WTC11 (cell line): ENCODE data around the gene TMEM212. TPM values are rescaled to one million over a fixed set of nuclear protein-coding genes. Genes with fewer than 3 reads are reported as not detected.

Experiments used
- ATAC-seq: fragments of 200-7000 bp; cut with Tn5 transposase; 2 replicates; pipeline ENCODE4 v1.10.0; 2021; ENCODE audit warnings: mild to moderate bottlenecking, moderate library complexity
- CTCF ChIA-PET: fragments of 300-600 bp; sonication (Branson Sonifier 250); formaldehyde crosslinking; loops from one replicate; lab custom pipeline; 2021; ENCODE audit warnings: antibody characterized with exemption; lab: Charles Lee
- POLR2A ChIA-PET: fragments of 350-600 bp; sonication (Branson Sonifier 250); formaldehyde crosslinking; loops from one replicate; lab custom pipeline; 2021; ENCODE audit warnings: antibody characterized with exemption; lab: Charles Lee
- DNase-seq: peaks from one replicate; pipeline ENCODE4 v3.0.0; 2021; ENCODE audit warnings: low spot score
- H3K27ac Mint-ChIP-seq: 2 replicates; pipeline ENCODE4 v1.8.0; 2021; ENCODE audit warnings: mixed read lengths
- H3K27me3 Mint-ChIP-seq: 2 replicates; pipeline ENCODE4 v1.8.0; 2021; ENCODE audit warnings: low read depth, mild to moderate bottlenecking, moderate library complexity, mixed read lengths
- H3K36me3 Mint-ChIP-seq: 2 replicates; pipeline ENCODE4 v1.8.0; 2021; ENCODE audit warnings: mixed read lengths
- H3K4me1 Mint-ChIP-seq: 2 replicates; pipeline ENCODE4 v1.8.0; 2022; ENCODE audit warnings: mixed read lengths
- H3K4me3 Mint-ChIP-seq: 2 replicates; pipeline ENCODE4 v1.8.0; 2021; ENCODE audit warnings: mild to moderate bottlenecking, moderate library complexity, mixed read lengths
- H3K9me3 Mint-ChIP-seq: 2 replicates; pipeline ENCODE4 v1.8.0; 2021; ENCODE audit warnings: mixed read lengths
- AFF4 ChIP-seq: sonication (generic); formaldehyde crosslinking; IDR thresholded peaks from 2 replicates; pipeline ENCODE4 v1.8.1; 2023; ENCODE audit warnings: mild to moderate bottlenecking, missing genetic modification reagents, borderline replicate concordance
- CDX4 ChIP-seq: fragments of 250-450 bp; sonication (Bioruptor Pico); IDR thresholded peaks from 2 replicates; pipeline ENCODE4 v1.9.0; 2021; ENCODE audit warnings: moderate library complexity, mild to moderate bottlenecking, inconsistent platforms, borderline replicate concordance
- EMX1 ChIP-seq: fragments of 250-450 bp; sonication (Bioruptor Pico); IDR thresholded peaks from 2 replicates; pipeline ENCODE4 v1.8.0; 2021; ENCODE audit warnings: mild to moderate bottlenecking
- IRF1 ChIP-seq: sonication (generic); formaldehyde crosslinking; IDR thresholded peaks from 2 replicates; pipeline ENCODE4 v1.8.0; 2023; ENCODE audit warnings: missing genetic modification reagents
- NFATC4 ChIP-seq: fragments of 250-450 bp; sonication (Bioruptor Pico); IDR thresholded peaks from 2 replicates; pipeline ENCODE4 v1.9.0; 2021; ENCODE audit warnings: mild to moderate bottlenecking
- NFYB ChIP-seq: sonication (generic); formaldehyde crosslinking; conservative IDR thresholded peaks from 2 replicates; pipeline ENCODE4 v1.8.0; 2022; ENCODE audit warnings: low read depth, missing genetic modification reagents
- NR2C2 ChIP-seq: sonication (generic); formaldehyde crosslinking; IDR thresholded peaks from 2 replicates; pipeline ENCODE4 v1.8.0; 2022; ENCODE audit warnings: mild to moderate bottlenecking, missing genetic modification reagents
- RELA ChIP-seq: sonication (generic); formaldehyde crosslinking; IDR thresholded peaks from 2 replicates; pipeline ENCODE4 v1.8.1; 2022; ENCODE audit warnings: missing genetic modification reagents, mild to moderate bottlenecking, borderline replicate concordance
- SP1 ChIP-seq: sonication (generic); formaldehyde crosslinking; conservative IDR thresholded peaks from 2 replicates; pipeline ENCODE4 v1.8.1; 2022; ENCODE audit warnings: missing genetic modification reagents
- TCF7 ChIP-seq: sonication (generic); formaldehyde crosslinking; IDR thresholded peaks from 2 replicates; pipeline ENCODE4 v1.8.0; 2022; ENCODE audit warnings: mild to moderate bottlenecking, low read depth, missing genetic modification reagents, moderate library complexity
- ZNF219 ChIP-seq: sonication (generic); formaldehyde crosslinking; IDR thresholded peaks from 2 replicates; pipeline ENCODE4 v1.8.0; 2023; ENCODE audit warnings: missing genetic modification reagents, mild to moderate bottlenecking, borderline replicate concordance
- ZNF232 ChIP-seq: sonication (generic); formaldehyde crosslinking; IDR thresholded peaks from 2 replicates; pipeline ENCODE4 v1.8.0; 2022; ENCODE audit warnings: mild to moderate bottlenecking, missing genetic modification reagents
- ZNF281 ChIP-seq: sonication (generic); formaldehyde crosslinking; IDR thresholded peaks from 2 replicates; pipeline ENCODE4 v1.8.0; 2023; ENCODE audit warnings: mild to moderate bottlenecking, missing genetic modification reagents
- ZNF396 ChIP-seq: fragments of 250-450 bp; sonication (Bioruptor Pico); IDR thresholded peaks from 2 replicates; pipeline ENCODE4 v1.8.0; 2021; ENCODE audit warnings: mild to moderate bottlenecking, moderate library complexity, borderline replicate concordance
- ZNF423 ChIP-seq: fragments of 250-450 bp; sonication (Bioruptor Pico); IDR thresholded peaks from 2 replicates; pipeline ENCODE4 v2.1.2; 2022; ENCODE audit warnings: mild to moderate bottlenecking, moderate library complexity
- ZNF671 ChIP-seq: fragments of 250-450 bp; sonication (Bioruptor Pico); IDR thresholded peaks from 2 replicates; pipeline ENCODE4 v1.8.0; 2021; ENCODE audit warnings: mild to moderate bottlenecking
- total RNA-seq: library from RNA; stranded (reverse); gene quantifications from 3 replicates; pipeline ENCODE4 v1.2.3, GENCODE V29; 2021
- TF ChIP-seq, protein P1 (sequence below): sonication (generic); formaldehyde crosslinking; IDR thresholded peaks from 2 replicates; pipeline ENCODE4 v1.8.1; 2023; ENCODE audit warnings: mild to moderate bottlenecking, missing genetic modification reagents, moderate library complexity
- TF ChIP-seq, protein P2 (sequence below): sonication (generic); formaldehyde crosslinking; IDR thresholded peaks from 2 replicates; pipeline ENCODE4 v1.8.0; 2022; ENCODE audit warnings: mild to moderate bottlenecking, missing genetic modification reagents
- TF ChIP-seq, protein P3 (sequence below): sonication (generic); formaldehyde crosslinking; IDR thresholded peaks from 2 replicates; pipeline ENCODE4 v1.8.0; 2022; ENCODE audit warnings: missing genetic modification reagents
- TF ChIP-seq, protein P4 (sequence below): sonication (generic); formaldehyde crosslinking; conservative IDR thresholded peaks from 2 replicates; pipeline ENCODE4 v1.8.1; 2023; ENCODE audit warnings: mild to moderate bottlenecking, low read depth, missing genetic modification reagents, moderate library complexity

The TMEM212 gene
- total RNA-seq, 1 experiment from 2014 or later = not detected

DNA sequence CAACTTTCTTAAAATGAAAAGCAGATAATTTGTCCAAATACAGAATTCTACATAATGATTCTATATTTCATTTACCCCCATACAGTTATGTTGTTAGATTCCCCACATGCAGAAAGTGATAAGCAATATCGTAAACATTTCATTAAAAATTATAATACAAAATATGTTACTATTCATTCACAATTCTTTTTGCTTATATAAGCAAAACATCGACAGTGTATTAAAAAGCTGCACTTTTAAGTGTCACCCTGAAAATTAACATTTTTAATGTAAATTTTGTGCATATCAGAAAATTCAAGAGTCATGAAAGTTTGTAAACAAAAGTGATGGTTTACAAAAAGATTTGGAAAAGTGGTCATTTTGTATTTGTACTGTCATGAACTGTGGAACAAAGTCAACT lies 19.2 kb downstream of the TMEM212 start:
- Mint-ChIP-seq H3K9me3 (peaks cover 22% of the 10 kb centered on the region), H3K4me3 (no peak overlapping the region), H3K27ac (no peak overlapping the region), H3K4me1 (peaks cover 12% of the 10 kb centered on the region), H3K36me3 (peaks cover 18% of the 10 kb centered on the region), H3K27me3 (no peaks in the 10 kb centered on the region)
- no peak for TF ChIP-seq ZNF396
- no peak for TF ChIP-seq NFYB (CRISPR knock-in tag)
- no peak for TF ChIP-seq ZNF232 (CRISPR knock-in tag)
- TF ChIP-seq CDX4 (CRISPR knock-in tag) = no peak
- CTCF ChIA-PET = no interaction called here
- POLR2A ChIA-PET = no interaction called here
- no peak for DNase-seq
- ATAC-seq = no peak

DNA sequence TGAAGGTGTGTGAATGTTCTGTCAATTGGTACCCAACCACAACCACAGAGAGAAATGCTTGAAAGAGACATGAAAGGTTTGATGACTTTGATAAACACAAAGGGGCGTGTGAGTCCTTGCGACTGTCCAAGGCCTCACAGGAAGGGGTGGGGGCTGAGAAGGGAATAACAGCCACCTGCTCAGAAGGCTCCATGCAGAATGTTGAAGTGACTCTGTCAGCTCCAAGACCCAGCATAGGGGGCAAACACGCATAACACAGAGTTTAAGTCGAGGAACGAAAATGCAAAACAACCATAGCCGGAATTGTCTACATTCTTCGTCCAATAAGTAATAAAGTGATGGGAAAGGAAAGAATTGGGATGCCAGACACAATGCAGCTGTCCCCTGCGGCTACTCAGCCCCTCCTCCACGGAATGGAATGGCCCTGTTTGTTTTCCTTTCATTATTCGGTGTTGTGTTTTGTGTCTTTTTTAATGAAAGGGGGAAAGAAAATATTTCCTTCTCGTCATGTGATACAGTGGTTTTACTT lies 19.9 kb downstream of the TMEM212 start:
- Mint-ChIP-seq H3K27me3 (no peaks in the 10 kb centered on the region), H3K9me3 (peaks cover 15% of the 10 kb centered on the region), H3K27ac (no peak overlapping the region), H3K36me3 (peaks cover 11% of the 10 kb centered on the region), H3K4me1 (peaks cover 12% of the 10 kb centered on the region), H3K4me3 (no peak overlapping the region)
- CTCF ChIA-PET = no interaction called here
- POLR2A ChIA-PET = no interaction called here
- ATAC-seq (peak; percentile 51; the same call in 1 of the 2 replicates), DNase-seq (no peak)
- TF ChIP-seq ZNF219 (CRISPR knock-in tag) (no peak), AFF4 (CRISPR knock-in tag) (no peak), ZNF281 (no peak), NR2C2 (CRISPR knock-in tag) (no peak), TCF7 (no peak), RELA (CRISPR knock-in tag) (no peak), ZNF423 (CRISPR knock-in tag) (no peak), SP1 (CRISPR knock-in tag) (no peak), IRF1 (CRISPR knock-in tag) (no peak), ZNF671 (CRISPR knock-in tag) (no peak), NFATC4 (CRISPR knock-in tag) (no peak), EMX1 (CRISPR knock-in tag) (no peak)
- TF ChIP-seq, protein P1, sequence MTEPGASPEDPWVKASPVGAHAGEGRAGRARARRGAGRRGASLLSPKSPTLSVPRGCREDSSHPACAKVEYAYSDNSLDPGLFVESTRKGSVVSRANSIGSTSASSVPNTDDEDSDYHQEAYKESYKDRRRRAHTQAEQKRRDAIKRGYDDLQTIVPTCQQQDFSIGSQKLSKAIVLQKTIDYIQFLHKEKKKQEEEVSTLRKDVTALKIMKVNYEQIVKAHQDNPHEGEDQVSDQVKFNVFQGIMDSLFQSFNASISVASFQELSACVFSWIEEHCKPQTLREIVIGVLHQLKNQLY (CRISPR knock-in tag) = no peak
- TF ChIP-seq, protein P2, sequence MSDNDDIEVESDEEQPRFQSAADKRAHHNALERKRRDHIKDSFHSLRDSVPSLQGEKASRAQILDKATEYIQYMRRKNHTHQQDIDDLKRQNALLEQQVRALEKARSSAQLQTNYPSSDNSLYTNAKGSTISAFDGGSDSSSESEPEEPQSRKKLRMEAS (CRISPR knock-in tag) = no peak
- TF ChIP-seq, protein P3, sequence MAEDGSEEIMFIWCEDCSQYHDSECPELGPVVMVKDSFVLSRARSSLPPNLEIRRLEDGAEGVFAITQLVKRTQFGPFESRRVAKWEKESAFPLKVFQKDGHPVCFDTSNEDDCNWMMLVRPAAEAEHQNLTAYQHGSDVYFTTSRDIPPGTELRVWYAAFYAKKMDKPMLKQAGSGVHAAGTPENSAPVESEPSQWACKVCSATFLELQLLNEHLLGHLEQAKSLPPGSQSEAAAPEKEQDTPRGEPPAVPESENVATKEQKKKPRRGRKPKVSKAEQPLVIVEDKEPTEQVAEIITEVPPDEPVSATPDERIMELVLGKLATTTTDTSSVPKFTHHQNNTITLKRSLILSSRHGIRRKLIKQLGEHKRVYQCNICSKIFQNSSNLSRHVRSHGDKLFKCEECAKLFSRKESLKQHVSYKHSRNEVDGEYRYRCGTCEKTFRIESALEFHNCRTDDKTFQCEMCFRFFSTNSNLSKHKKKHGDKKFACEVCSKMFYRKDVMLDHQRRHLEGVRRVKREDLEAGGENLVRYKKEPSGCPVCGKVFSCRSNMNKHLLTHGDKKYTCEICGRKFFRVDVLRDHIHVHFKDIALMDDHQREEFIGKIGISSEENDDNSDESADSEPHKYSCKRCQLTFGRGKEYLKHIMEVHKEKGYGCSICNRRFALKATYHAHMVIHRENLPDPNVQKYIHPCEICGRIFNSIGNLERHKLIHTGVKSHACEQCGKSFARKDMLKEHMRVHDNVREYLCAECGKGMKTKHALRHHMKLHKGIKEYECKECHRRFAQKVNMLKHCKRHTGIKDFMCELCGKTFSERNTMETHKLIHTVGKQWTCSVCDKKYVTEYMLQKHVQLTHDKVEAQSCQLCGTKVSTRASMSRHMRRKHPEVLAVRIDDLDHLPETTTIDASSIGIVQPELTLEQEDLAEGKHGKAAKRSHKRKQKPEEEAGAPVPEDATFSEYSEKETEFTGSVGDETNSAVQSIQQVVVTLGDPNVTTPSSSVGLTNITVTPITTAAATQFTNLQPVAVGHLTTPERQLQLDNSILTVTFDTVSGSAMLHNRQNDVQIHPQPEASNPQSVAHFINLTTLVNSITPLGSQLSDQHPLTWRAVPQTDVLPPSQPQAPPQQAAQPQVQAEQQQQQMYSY = no peak
- TF ChIP-seq, protein P4, sequence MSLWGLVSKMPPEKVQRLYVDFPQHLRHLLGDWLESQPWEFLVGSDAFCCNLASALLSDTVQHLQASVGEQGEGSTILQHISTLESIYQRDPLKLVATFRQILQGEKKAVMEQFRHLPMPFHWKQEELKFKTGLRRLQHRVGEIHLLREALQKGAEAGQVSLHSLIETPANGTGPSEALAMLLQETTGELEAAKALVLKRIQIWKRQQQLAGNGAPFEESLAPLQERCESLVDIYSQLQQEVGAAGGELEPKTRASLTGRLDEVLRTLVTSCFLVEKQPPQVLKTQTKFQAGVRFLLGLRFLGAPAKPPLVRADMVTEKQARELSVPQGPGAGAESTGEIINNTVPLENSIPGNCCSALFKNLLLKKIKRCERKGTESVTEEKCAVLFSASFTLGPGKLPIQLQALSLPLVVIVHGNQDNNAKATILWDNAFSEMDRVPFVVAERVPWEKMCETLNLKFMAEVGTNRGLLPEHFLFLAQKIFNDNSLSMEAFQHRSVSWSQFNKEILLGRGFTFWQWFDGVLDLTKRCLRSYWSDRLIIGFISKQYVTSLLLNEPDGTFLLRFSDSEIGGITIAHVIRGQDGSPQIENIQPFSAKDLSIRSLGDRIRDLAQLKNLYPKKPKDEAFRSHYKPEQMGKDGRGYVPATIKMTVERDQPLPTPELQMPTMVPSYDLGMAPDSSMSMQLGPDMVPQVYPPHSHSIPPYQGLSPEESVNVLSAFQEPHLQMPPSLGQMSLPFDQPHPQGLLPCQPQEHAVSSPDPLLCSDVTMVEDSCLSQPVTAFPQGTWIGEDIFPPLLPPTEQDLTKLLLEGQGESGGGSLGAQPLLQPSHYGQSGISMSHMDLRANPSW (CRISPR knock-in tag) = no peak
